WTC11 (cell line): ENCODE data around the gene NPAS3. TPM values are rescaled to one million over a fixed set of nuclear protein-coding genes. Genes with fewer than 3 reads are reported as not detected.

Experiments
- ATAC-seq: fragments of 200-7000 bp; cut with Tn5 transposase; 2 replicates; pipeline ENCODE4 v1.10.0; 2021; ENCODE audit warnings: mild to moderate bottlenecking, moderate library complexity
- CTCF ChIA-PET: fragments of 300-600 bp; sonication (Branson Sonifier 250); formaldehyde crosslinking; loops from one replicate; lab custom pipeline; 2021; ENCODE audit warnings: antibody characterized with exemption; lab: Charles Lee
- POLR2A ChIA-PET: fragments of 350-600 bp; sonication (Branson Sonifier 250); formaldehyde crosslinking; loops from one replicate; lab custom pipeline; 2021; ENCODE audit warnings: antibody characterized with exemption; lab: Charles Lee
- DNase-seq: peaks from one replicate; pipeline ENCODE4 v3.0.0; 2021; ENCODE audit warnings: low spot score
- H3K27ac Mint-ChIP-seq: 2 replicates; pipeline ENCODE4 v1.8.0; 2021; ENCODE audit warnings: mixed read lengths
- H3K27me3 Mint-ChIP-seq: 2 replicates; pipeline ENCODE4 v1.8.0; 2021; ENCODE audit warnings: low read depth, mild to moderate bottlenecking, moderate library complexity, mixed read lengths
- H3K36me3 Mint-ChIP-seq: 2 replicates; pipeline ENCODE4 v1.8.0; 2021; ENCODE audit warnings: mixed read lengths
- H3K4me1 Mint-ChIP-seq: 2 replicates; pipeline ENCODE4 v1.8.0; 2022; ENCODE audit warnings: mixed read lengths
- H3K4me3 Mint-ChIP-seq: 2 replicates; pipeline ENCODE4 v1.8.0; 2021; ENCODE audit warnings: mild to moderate bottlenecking, moderate library complexity, mixed read lengths
- H3K9me3 Mint-ChIP-seq: 2 replicates; pipeline ENCODE4 v1.8.0; 2021; ENCODE audit warnings: mixed read lengths
- E2F4 ChIP-seq: sonication (generic); formaldehyde crosslinking; IDR thresholded peaks from 2 replicates; pipeline ENCODE4 v1.8.1; 2022; ENCODE audit warnings: low read depth, mild to moderate bottlenecking, moderate library complexity, missing genetic modification reagents, borderline replicate concordance
- EMX1 ChIP-seq: fragments of 250-450 bp; sonication (Bioruptor Pico); IDR thresholded peaks from 2 replicates; pipeline ENCODE4 v1.8.0; 2021; ENCODE audit warnings: mild to moderate bottlenecking
- FOXJ3 ChIP-seq: sonication (generic); formaldehyde crosslinking; IDR thresholded peaks from 2 replicates; pipeline ENCODE4 v1.9.0; 2021; ENCODE audit warnings: missing genetic modification reagents, mild to moderate bottlenecking, borderline replicate concordance
- GABPB1 ChIP-seq: sonication (generic); formaldehyde crosslinking; IDR thresholded peaks from 2 replicates; pipeline ENCODE4 v1.8.1; 2023; ENCODE audit warnings: mild to moderate bottlenecking, missing genetic modification reagents
- GRHL2 ChIP-seq: fragments of 250-450 bp; sonication (Bioruptor Pico); IDR thresholded peaks from 2 replicates; pipeline ENCODE4 v1.8.0; 2022; ENCODE audit warnings: mild to moderate bottlenecking, moderate library complexity; ENCODE audit not compliant: insufficient replicate concordance, severe bottlenecking
- IRF1 ChIP-seq: sonication (generic); formaldehyde crosslinking; IDR thresholded peaks from 2 replicates; pipeline ENCODE4 v1.8.0; 2023; ENCODE audit warnings: missing genetic modification reagents
- NFATC4 ChIP-seq: fragments of 250-450 bp; sonication (Bioruptor Pico); IDR thresholded peaks from 2 replicates; pipeline ENCODE4 v1.9.0; 2021; ENCODE audit warnings: mild to moderate bottlenecking
- NFYB ChIP-seq: sonication (generic); formaldehyde crosslinking; conservative IDR thresholded peaks from 2 replicates; pipeline ENCODE4 v1.8.0; 2022; ENCODE audit warnings: low read depth, missing genetic modification reagents
- TCF7 ChIP-seq: sonication (generic); formaldehyde crosslinking; IDR thresholded peaks from 2 replicates; pipeline ENCODE4 v1.8.0; 2022; ENCODE audit warnings: mild to moderate bottlenecking, low read depth, missing genetic modification reagents, moderate library complexity
- TP53 ChIP-seq: sonication (generic); formaldehyde crosslinking; IDR thresholded peaks from 2 replicates; pipeline ENCODE4 v1.8.1; 2023; ENCODE audit warnings: mild to moderate bottlenecking, missing genetic modification reagents
- ZBTB43 ChIP-seq: sonication (generic); formaldehyde crosslinking; IDR thresholded peaks from 2 replicates; pipeline ENCODE4 v1.8.1; 2023; ENCODE audit warnings: mild to moderate bottlenecking, missing genetic modification reagents
- ZNF121 ChIP-seq: sonication (generic); formaldehyde crosslinking; IDR thresholded peaks from 2 replicates; pipeline ENCODE4 v1.8.0; 2023; ENCODE audit warnings: missing genetic modification reagents
- ZNF263 ChIP-seq: sonication (generic); formaldehyde crosslinking; IDR thresholded peaks from 2 replicates; pipeline ENCODE4 v1.8.1; 2022; ENCODE audit warnings: low read depth, mild to moderate bottlenecking, moderate library complexity, missing genetic modification reagents
- ZNF317 ChIP-seq: sonication (generic); formaldehyde crosslinking; IDR thresholded peaks from 2 replicates; pipeline ENCODE4 v1.8.1; 2023; ENCODE audit warnings: low read depth, mild to moderate bottlenecking, moderate library complexity, missing genetic modification reagents, borderline replicate concordance
- ZNF423 ChIP-seq: fragments of 250-450 bp; sonication (Bioruptor Pico); IDR thresholded peaks from 2 replicates; pipeline ENCODE4 v2.1.2; 2022; ENCODE audit warnings: mild to moderate bottlenecking, moderate library complexity
- total RNA-seq: library from RNA; stranded (reverse); gene quantifications from 3 replicates; pipeline ENCODE4 v1.2.3, GENCODE V29; 2021
- TF ChIP-seq, protein P1 (sequence below): fragments of 250-450 bp; sonication (Bioruptor Pico); IDR thresholded peaks from 2 replicates; pipeline ENCODE4 v1.9.0; 2021; ENCODE audit warnings: moderate library complexity, mild to moderate bottlenecking, inconsistent platforms, borderline replicate concordance
- TF ChIP-seq, protein P2 (sequence below): sonication (generic); formaldehyde crosslinking; IDR thresholded peaks from 2 replicates; pipeline ENCODE4 v1.8.1; 2023; ENCODE audit warnings: mild to moderate bottlenecking, missing genetic modification reagents, moderate library complexity

Gene NPAS3
- total RNA-seq, 1 experiment from 2014 or later = 3.2 TPM

- Mint-ChIP-seq H3K27me3 (no peaks in the 10 kb centered on the region), H3K36me3 (no peaks in the 10 kb centered on the region), H3K27ac (peak overlapping the region; percentile 66; the same call in 1 of the 2 replicates)
- DNase-seq = no peak
- POLR2A ChIA-PET = no interaction called here
- TF ChIP-seq EMX1 (CRISPR knock-in tag) (no peak), ZNF121 (CRISPR knock-in tag) (no peak), NFATC4 (no peak), ZNF317 (CRISPR knock-in tag) (no peak), GRHL2 (CRISPR knock-in tag) (no peak), E2F4 (CRISPR knock-in tag) (no peak), ZNF423 (no peak), FOXJ3 (CRISPR knock-in tag) (no peak), TCF7 (CRISPR knock-in tag) (no peak), ZBTB43 (CRISPR knock-in tag) (no peak)
- TF ChIP-seq, all 79 proteins: peak for 0
- CTCF ChIA-PET = no interaction called here
- H3K4me3 Mint-ChIP-seq = no peak overlapping the region
- H3K9me3 Mint-ChIP-seq = 0 out of 2 replicates have a peak, but pooled peaks cover 3% of the 10 kb centered on the region
- ATAC-seq = peak; percentile 32; the same call in 1 of the 2 replicates
- peaks cover 16% of the 10 kb centered on the region for H3K4me1 Mint-ChIP-seq
These were observed 369.1 kb downstream of the NPAS3 start for GRCh38 chr14:33307691-33308251.

GRCh38 chr14:33309106-33309505, 370.4 kb downstream of the NPAS3 start:
- ChIA-PET CTCF (no interaction called here), POLR2A (no interaction called here)
- Mint-ChIP-seq H3K4me1 (peaks cover 23% of the 10 kb centered on the region), H3K27ac (no peak overlapping the region; the same call in 1 of the 2 replicates), H3K4me3 (no peak overlapping the region), H3K27me3 (no peaks in the 10 kb centered on the region), H3K36me3 (no peaks in the 10 kb centered on the region), H3K9me3 (no peaks in the 10 kb centered on the region)
- ATAC-seq (no peak), DNase-seq (no peak)
- TF ChIP-seq NFYB (no peak), IRF1 (CRISPR knock-in tag) (no peak), E2F4 (CRISPR knock-in tag) (no peak), ZNF263 (CRISPR knock-in tag) (no peak), GABPB1 (CRISPR knock-in tag) (no peak)

GRCh38 chr14:33315217-33315616, 376.5 kb downstream of the NPAS3 start:
- CTCF ChIA-PET = no interaction called here
- Mint-ChIP-seq H3K4me3 (no peak overlapping the region), H3K36me3 (no peaks in the 10 kb centered on the region), H3K27me3 (no peaks in the 10 kb centered on the region), H3K4me1 (peaks cover 7% of the 10 kb centered on the region; the same call in 1 of the 2 replicates), H3K9me3 (no peaks in the 10 kb centered on the region), H3K27ac (no peak overlapping the region)
- no peak for ATAC-seq
- POLR2A ChIA-PET = no interaction called here
- DNase-seq = no peak
- TF ChIP-seq, protein P1, sequence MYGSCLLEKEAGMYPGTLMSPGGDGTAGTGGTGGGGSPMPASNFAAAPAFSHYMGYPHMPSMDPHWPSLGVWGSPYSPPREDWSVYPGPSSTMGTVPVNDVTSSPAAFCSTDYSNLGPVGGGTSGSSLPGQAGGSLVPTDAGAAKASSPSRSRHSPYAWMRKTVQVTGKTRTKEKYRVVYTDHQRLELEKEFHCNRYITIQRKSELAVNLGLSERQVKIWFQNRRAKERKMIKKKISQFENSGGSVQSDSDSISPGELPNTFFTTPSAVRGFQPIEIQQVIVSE (CRISPR knock-in tag) = no peak
- TF ChIP-seq TP53 (CRISPR knock-in tag) = no peak
- TF ChIP-seq, protein P2, sequence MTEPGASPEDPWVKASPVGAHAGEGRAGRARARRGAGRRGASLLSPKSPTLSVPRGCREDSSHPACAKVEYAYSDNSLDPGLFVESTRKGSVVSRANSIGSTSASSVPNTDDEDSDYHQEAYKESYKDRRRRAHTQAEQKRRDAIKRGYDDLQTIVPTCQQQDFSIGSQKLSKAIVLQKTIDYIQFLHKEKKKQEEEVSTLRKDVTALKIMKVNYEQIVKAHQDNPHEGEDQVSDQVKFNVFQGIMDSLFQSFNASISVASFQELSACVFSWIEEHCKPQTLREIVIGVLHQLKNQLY = no peak
